HG03457 (cell line): ENCODE data around the gene LAMA3.
A peak's percentile ranks its signal among the peaks of the same experiment; 100 is the strongest.

Experiments used
- ATAC-seq: cut with Tn5 transposase; IDR thresholded peaks from one replicate; pipeline ENCODE4 v1.9.1; 2021; ENCODE audit warnings: moderate number of reproducible peaks; ENCODE audit not compliant: unreplicated experiment

The LAMA3 gene

DNA sequence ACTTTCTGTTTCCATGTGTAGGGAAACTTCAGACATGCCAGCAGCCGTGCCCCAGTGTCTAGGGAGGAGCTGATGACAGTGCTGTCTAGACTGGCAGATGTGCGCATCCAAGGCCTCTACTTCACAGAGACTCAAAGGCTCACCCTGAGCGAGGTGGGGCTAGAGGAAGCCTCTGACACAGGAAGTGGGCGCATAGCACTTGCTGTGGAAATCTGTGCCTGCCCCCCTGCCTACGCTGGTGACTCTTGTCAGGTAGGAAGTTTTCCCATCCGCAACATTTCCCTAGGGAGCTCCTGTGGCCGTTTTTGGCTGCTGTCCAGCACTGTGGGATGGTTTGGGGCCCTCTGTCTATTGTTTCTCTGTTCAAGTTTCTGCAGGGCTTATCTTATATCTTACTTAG, 182.2 kb downstream of the LAMA3 start:
- ATAC-seq: peak; percentile 76

DNA sequence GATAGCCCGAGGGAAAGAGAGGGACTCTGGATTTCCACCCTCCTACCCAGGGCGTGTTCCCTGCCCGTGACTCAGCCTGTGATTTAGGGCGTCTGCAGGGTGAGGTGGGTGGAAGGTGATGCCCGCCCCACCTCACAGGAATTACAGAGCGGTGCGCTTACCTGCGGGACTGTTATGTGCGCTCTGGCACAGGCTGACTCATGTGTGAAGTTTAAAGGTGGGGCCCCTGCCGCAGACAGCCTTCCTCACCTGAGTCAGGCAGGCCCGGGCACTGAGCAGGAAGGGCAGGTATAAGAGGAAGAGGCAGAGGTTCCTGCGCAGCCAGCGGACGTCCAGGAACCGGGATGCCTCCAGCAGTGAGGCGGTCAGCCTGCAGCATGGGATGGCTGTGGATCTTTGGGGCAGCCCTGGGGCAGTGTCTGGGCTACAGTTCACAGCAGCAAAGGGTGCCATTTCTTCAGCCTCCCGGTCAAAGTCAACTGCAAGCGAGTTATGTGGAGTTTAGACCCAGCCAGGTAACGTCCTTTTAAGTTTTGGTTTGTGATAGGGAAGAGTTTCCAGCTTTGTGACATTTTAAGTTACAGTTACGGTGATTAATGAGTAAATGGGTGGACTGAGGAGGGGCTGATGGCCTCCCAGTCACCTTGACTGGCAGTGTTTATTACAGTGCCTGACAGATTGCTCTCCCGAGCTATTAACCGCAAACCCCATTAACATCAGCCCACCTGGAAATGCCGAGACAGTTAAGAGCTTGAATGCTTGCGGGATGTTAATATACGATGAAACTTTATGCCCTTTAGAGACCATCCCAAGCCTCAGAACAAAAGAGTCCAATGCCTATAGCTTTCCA, 183.7 kb downstream of the LAMA3 start:
- ATAC-seq: no peak

DNA sequence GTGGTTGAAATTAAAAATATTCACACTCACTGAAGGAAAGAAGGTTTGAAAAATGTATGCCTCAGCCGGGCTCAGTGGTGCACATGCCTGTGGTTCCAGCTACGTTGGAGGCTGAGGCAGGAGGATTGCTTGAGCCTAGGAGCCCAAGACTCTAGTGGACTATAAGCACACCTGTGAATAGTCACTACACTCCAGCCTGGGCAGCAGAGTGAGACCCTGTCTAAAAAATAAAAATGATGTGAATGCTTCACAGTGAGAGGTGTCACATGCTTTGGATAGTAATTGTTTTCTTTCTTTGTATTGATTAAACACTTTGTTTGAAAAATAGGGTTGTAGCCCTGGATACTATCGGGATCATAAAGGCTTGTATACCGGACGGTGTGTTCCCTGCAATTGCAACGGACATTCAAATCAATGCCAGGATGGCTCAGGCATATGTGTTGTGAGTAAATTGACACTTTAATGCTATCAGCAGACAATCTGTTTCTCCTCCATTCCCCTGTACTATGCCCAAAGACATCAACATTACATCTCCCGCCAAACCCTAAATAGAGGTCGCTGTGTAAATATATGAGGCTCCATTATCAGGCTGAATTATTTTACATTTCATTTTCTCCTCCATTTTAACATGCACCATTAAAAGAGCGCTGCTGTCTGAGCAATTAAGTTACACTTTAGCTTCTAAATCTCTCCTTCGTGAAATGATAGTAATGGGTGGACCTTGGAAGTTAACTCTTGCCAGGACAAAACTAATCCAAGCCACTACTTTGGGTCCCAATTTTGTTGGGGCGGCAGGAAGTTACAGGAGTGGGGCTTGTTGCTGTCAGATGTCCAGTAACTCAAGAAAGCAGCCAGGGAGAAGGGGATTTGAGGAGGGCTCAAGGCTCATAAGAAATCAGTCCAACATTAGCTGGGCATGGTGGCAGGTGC, 187.0 kb downstream of the LAMA3 start:
- ATAC-seq: no peak

DNA sequence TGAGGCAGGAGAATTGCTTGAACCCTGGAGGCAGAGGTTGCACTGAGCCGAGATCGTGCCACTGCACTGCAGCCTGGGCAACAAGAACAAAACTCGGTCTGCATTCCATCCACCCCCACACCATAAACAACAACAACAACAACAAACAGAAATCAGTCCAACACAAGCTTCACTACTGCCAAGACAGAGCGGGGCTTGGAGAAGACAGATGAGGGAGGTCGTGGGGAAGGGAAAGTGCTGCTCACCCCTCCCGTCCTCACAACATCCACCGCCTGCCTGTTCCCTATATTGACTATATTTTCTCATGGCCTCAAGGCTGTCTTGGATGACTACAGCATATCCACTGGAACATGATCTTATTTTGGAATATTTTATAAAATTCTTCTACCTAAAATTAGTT, 187.7 kb downstream of the LAMA3 start:
- ATAC-seq: no peak

DNA sequence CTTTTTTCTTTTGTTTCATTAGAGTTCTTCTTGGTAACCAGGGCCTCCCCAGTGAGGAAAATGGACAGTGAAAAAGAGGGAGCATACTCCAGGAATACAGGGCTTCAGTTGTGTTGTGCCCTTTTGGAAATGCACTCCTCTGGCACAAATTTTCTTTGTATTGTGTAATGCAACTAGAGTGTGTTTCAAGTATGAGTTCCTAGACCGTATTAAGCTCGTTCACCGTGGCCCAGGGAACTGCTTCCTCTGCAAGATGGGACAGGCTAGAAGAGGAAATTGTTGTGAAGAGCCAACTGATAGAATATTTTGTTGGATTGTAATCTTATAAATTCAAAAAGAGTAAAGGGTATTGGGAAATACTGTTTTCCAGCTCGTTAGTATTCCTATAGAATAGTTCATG, 188.1 kb downstream of the LAMA3 start:
- ATAC-seq: no peak

DNA sequence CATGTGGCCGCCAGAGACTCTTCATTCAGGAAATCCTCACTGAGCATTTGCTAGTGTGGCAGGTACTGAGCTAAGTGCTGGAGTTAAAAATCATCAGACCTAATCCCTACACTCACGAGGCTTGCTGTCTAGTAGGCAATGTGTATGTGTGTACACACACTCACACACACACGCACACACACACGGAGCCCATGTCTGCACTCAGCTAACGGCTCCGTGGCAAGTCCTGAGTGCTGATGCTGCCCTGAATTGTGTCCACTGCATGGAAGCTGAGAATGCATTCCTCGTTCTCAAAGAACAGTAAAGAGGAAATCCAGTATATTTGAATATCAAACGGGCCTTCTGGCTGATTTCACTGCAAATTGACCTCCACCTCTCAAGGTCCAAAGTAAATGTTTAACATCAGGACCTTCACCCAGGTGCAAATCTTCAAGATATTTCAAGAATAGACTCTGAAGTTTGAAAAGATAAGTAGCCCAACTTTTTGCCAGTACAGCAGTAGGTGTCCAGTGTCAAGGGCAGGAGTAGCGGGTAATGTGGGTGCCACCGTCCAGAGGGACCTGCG, 189.2 kb downstream of the LAMA3 start:
- ATAC-seq: no peak

DNA sequence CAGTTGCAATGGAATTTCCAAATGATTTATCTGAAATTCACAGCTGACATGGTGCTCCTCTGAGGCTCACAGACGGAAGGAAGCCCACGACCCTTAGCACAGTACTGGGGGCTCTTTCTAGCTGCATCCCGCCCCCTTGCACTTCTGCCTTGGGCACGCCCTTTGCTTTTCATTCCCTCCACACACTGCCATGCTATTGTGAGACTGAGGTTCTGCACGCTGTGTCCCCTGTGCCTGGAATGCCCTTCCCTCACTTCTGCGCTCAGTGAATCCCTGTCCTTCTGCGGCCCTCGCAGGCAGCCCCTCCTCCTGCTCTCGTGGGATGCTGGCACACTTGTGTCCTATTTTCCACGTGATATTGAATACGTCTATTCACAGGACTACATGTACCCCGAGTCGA, 189.9 kb downstream of the LAMA3 start:
- ATAC-seq: no peak

DNA sequence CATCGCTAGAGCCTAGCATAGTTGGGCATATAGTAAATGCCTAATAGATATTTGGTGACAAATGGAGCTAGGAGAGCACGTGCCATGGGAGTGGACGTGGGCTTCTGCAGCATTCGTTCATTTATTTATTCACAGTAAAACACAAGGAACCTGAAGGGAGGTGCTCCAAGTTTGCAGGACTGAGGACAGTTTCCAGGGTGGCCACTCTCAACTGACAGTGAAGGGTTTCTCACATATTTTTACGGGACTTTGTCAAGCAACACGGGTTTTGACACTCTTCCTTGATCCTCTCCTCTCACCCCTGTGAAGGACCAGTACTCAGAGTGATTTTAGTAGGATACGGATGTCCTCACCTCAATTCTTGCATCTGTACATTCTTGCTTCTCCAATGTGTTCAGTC, 190.3 kb downstream of the LAMA3 start:
- no peak for ATAC-seq

DNA sequence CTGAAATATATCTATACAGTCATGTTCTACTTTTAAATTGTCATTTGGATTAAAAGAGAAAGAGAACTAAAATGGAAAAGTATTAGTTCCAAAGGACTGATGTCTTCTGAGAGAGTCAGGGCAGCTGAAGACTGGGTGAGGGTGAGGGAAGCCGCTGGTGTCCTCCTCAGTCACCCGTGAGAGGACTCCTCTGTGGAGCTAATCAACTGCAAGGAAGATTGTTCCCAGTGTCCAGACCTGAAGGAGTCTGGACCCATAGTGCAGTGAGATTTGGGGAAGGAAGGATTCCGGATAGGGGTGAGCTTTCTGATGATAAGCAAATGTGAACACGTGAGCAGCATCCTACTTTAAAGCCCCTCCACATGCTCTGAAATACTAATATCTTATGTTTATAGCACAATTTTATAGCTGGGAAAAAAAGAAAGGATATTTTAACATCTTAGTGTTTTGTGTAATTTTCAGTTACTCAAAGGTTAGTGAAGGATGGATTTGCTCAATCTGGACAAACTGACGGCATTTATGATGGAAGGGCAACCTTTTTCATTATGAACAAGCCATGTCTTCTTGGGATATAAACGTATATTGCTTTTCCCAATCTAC, 190.8 kb downstream of the LAMA3 start:
- no peak for ATAC-seq

DNA sequence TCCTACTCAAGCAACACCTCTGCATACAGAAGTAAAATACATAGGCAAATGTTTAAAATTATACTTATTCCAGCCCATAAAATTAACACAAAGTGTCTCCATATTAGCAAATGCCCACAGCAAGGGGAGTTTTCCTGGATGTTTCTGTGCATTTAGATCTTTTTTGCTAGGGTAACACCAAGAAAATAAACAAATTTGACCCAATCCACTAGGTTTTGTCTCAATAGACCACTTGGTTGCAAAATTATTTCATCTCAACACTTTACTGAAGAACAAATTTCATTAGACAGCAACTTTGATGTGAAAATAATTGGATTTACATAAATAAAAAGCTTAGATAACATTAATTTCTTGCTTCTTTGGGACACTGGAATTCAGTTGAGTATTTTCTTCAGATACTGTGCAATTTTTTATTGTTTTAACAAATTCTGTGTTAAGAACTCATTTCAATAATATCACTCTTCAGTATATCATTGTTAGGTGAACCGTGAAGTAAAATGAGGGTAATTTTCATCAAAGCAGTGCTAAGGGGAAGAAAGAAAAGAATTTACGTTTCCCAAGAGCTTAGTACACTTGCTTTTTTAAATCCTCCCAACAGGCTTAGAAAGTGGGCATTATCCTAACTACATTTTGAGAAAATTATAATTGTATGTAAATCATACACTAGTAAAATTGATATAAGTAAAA, 191.8 kb downstream of the LAMA3 start:
- no peak for ATAC-seq

DNA sequence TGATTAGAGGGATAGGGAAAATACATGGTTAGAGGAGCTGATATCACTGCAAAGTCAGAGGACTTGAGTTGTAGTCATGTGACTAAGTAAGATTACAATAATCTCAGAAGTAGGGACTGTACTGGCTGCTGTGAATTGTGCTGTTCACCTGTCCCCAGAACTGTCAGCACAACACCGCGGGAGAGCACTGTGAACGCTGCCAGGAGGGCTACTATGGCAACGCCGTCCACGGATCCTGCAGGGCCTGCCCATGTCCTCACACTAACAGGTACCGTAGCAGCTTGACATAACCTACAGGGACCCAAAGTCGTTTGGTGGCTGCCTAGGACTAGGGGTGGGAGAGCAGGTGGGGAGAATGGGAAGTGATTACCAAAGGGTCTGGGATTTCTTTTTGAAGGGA, 192.5 kb downstream of the LAMA3 start:
- no peak for ATAC-seq

DNA sequence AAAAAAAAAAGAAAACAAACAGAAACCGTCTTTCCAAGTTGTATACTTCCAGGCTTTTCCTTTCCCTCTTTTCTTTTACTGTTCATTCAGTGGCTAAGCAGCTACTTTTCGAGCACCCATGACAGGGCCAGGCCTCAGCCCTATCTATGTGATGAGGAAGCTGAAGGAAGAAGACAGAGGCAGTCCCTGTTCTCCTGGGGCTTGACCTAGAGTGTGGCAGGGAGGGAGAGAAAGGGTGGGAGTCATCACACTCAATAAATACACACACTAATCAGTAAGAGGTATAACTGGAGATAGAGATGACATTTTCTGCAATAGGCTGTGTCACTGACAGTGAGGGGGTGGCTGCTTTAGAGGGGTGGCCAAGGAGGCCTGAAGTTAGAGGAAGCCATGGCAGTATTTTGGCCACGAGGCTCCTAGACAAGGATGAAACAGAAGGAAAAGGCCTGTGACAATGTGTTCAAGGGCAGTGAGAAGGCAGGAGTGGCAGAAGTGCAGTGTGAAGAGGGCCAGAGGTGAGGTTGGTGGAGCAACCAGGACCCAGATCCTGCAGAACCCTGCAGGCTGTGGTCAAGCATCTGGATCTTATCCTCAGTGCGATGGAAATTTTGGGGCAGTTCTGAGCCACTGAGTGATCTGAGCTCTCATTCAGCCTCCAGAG, 193.5 kb downstream of the LAMA3 start:
- ATAC-seq: no peak

DNA sequence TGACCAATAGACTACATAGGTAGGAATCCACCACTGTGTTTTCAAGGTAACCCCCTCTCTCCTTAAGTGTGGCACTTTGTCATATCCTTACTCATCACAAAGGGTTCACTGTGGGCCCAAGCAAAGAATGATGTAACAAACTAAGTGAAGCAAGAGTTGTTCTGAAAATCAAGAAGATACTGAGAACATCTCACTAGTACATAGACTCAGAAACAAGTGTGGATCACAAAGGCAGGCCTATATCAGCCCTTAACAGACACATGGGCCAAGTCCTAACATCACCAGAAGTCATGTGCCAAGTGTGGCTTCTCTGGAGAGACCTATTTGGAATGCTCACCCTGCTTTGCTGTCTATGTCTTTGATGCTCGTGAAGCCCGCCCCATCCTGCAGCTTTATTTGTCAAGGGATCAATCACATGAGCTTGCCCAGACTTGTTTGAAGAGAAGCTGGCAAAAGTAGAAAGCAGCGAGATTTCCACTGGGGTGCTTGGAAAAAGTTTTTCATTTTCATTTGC, 194.1 kb downstream of the LAMA3 start:
- ATAC-seq: no peak

DNA sequence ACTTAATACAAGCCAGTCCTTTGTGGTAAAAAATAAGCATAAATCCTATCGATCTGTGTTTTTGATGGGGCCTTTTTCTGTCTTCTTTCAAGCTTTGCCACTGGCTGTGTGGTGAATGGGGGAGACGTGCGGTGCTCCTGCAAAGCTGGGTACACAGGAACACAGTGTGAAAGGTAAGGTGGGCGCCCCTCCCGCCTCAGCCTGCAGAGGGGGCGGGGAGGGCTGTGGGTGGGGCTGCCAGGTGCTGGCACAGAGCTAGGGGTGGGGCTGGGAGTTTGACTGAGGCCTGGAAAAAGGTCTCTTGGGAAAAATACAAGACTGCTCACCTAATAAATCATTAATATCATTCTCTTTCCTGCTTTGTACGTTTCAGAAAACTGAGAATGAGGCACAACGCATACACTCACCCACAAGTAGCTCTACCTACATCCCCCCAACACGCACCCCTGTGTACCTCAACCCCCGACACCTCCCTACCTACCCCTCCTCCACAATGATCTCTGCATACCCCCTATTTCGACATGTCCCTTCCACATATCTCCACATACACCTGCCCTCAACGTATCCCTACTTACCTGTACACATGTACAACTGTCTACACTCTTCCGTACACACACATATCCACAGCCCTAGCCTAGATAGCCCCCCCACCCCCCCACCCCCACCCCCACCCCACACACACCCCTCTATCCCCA, 195.6 kb downstream of the LAMA3 start:
- no peak for ATAC-seq

DNA sequence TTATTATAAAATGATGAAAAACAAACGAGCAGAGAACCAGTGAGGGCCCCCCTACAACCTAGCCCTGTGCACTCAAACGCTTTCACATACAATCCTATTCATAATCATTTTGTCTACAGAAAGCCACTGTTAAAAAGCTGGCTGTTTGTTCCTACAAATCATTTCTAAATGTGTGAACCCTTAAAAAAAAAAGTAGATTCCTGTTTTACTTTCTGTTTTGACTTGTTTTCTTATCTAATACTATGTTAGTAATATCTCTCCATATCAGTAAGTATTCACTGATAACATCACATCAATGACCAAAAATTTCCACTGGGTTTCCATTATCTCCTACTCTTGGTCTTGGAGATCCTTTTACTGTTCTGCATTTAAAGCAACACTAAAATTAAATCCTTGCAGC, 196.5 kb downstream of the LAMA3 start:
- ATAC-seq: no peak

DNA sequence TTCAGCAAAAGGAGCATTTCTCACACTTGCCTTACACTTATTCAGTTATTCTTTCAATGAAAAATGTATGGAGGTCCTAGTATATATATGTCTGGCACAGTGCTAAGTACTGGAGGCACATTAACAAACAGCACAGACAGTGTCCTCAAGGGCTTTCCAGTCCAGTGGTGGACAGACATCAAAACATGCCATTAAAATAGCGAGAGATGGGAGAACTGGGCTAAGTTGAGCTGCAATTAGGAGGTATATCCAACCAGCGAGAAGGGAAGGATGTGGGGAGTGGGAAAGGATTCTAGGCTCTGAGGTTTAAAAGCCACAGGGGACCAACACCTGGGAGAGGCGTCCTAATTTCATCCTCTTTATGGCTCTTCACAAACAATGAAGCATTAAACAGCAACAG, 197.8 kb downstream of the LAMA3 start:
- ATAC-seq: no peak

DNA sequence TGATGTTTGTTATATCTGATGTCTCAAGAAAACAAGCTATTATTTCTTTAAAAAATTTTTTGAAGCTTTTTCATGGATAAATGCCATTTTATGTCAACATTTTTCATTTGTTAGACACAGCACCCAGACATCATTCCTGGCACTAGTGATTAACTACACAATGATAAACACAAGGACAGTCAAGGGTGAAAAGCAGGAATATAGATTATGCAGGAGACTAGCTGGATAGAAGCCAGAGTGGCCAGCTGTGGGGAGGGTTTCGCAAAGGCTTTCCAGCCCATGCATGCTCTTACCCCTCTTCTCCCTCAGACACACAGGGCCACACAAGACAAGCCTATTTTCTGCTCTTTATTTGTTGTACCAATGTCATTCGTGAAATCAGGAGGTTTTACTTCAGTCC, 198.2 kb downstream of the LAMA3 start:
- no peak for ATAC-seq

DNA sequence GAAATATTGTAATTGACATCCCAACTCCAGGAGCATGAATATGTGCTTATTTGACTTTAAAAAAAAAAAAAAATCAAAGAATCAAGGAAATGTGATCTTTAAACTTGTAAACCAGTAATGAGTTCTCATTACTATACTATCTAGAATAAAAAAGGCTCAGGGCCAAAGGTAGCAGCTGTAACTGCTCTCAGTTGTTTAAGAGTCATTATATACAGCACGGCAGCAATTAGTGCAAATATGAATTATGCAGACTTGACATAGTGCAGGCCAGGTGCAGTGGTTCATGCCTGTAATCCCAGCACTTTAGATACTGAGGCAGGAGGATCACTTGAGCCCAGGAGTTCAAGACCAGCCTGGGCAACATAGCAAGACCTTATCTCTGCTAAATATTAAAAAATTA, 199.6 kb downstream of the LAMA3 start:
- ATAC-seq: no peak

DNA sequence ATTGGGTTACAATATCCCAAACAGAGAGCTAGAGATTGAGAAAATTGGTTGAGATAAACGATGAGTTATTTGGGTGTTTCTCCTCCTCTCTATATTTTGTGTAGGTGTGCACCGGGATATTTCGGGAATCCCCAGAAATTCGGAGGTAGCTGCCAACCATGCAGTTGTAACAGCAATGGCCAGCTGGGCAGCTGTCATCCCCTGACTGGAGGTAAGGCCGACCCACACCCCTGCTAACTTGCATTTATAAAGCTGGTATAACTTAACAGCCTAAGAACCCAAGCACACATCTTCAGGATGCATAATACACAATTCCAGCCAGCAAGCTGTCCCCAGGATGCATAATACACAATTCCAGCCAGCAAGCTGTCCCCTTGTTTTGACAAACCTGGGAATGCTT, 200.7 kb downstream of the LAMA3 start:
- ATAC-seq: no peak
